ENCODE data around the gene SKIC2.
A peak's percentile ranks its signal among the peaks of the same experiment; 100 is the strongest.

The SKIC2 gene

DNA sequence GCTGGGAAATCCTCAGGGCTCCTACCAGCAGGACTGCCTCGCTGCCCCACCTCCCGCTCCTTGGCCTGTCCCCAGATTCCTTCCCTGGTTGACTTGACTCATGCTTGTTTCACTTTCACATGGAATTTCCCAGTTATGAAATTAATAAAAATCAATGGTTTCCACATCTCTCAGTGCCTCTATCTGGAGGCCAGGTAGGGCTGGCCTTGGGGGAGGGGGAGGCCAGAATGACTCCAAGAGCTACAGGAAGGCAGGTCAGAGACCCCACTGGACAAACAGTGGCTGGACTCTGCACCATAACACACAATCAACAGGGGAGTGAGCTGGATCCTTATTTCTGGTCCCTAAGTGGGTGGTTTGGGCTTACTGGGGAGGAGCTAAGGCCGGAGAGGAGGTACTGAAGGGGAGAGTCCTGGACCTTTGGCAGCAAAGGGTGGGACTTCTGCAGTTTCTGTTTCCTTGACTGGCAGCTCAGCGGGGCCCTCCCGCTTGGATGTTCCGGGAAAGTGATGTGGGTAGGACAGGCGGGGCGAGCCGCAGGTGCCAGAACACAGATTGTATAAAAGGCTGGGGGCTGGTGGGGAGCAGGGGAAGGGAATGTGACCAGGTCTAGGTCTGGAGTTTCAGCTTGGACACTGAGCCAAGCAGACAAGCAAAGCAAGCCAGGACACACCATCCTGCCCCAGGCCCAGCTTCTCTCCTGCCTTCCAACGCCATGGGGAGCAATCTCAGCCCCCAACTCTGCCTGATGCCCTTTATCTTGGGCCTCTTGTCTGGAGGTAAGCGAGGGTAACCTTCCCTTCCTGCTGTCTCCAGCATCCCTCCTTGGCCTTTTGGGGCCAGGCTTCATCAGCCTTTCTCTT is 13.2 kb upstream of the SKIC2 start, which contains the start of gene CFB:
Gene CFB (plus strand): TSS at position 589 of the 863 bp plus-strand sequence. CDS start 127 bp downstream, at position 716.
- peak; percentile 59 for DNase-seq (ENCODE audit: low read depth)
- H3K4me3 ChIP-seq (ENCODE audit: low read length) = peak within 1 kb of the TSS; percentile 11
- TF ChIP-seq, protein P1, sequence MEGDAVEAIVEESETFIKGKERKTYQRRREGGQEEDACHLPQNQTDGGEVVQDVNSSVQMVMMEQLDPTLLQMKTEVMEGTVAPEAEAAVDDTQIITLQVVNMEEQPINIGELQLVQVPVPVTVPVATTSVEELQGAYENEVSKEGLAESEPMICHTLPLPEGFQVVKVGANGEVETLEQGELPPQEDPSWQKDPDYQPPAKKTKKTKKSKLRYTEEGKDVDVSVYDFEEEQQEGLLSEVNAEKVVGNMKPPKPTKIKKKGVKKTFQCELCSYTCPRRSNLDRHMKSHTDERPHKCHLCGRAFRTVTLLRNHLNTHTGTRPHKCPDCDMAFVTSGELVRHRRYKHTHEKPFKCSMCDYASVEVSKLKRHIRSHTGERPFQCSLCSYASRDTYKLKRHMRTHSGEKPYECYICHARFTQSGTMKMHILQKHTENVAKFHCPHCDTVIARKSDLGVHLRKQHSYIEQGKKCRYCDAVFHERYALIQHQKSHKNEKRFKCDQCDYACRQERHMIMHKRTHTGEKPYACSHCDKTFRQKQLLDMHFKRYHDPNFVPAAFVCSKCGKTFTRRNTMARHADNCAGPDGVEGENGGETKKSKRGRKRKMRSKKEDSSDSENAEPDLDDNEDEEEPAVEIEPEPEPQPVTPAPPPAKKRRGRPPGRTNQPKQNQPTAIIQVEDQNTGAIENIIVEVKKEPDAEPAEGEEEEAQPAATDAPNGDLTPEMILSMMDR (conservative IDR thresholded peaks at IDR 0.05; ENCODE audit: low read depth, low read length) = no peak

DNA sequence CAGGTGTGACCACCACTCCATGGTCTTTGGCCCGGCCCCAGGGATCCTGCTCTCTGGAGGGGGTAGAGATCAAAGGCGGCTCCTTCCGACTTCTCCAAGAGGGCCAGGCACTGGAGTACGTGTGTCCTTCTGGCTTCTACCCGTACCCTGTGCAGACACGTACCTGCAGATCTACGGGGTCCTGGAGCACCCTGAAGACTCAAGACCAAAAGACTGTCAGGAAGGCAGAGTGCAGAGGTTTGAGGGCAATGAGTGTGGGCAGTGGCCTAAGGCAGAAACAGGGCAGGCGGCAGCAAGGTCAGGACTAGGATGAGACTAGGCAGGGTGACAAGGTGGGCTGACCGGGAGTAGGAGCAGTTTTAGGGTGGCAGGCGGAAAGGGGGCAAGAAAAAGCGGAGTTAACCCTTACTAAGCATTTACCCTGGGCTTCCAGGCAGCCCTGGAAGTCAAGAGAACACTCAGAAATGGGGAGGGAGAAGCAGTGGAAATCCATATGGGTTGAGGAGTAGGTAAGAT is 12.5 kb upstream of the SKIC2 start:
- no peak for DNase-seq (ENCODE audit: low read depth)
- H3K4me3 ChIP-seq (ENCODE audit: low read length) = no peak overlapping the region
- TF ChIP-seq, protein P1 (conservative IDR thresholded peaks at IDR 0.05; ENCODE audit: low read depth, low read length) = no peak

DNA sequence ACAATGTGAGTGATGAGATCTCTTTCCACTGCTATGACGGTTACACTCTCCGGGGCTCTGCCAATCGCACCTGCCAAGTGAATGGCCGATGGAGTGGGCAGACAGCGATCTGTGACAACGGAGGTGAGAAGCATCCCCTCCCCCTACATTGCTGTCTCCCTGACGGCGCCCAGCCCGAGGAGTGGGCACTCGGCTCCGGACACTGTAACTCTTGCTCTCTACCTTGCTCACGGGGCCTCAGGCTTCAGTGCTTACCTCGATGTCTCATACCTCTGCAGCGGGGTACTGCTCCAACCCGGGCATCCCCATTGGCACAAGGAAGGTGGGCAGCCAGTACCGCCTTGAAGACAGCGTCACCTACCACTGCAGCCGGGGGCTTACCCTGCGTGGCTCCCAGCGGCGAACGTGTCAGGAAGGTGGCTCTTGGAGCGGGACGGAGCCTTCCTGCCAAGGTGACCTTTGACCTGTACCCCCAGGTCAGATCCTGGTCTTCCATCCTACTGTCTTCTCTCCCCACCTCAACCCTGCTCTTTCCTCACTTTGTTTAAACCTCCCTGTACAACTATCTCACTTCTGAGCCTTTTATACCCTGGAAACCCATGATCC is 11.8 kb upstream of the SKIC2 start:
- no peak for DNase-seq (ENCODE audit: low read depth)
- TF ChIP-seq, protein P1 (conservative IDR thresholded peaks at IDR 0.05; ENCODE audit: low read depth, low read length) = no peak
- no peak overlapping the region for H3K4me3 ChIP-seq (ENCODE audit: low read length)

DNA sequence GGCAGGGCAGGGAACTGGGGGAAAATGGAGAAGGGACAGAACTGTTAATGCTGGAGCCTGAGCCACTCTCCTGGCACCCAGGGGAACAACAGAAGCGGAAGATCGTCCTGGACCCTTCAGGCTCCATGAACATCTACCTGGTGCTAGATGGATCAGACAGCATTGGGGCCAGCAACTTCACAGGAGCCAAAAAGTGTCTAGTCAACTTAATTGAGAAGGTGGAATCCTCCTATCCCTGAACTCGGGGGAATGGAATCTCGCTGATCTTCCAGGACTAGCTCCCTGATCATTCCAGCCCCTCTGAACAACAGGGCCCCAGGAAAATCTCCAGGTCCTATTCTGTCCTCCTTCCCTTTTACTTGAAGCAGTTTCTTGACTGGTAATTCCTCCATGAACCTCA is 11.1 kb upstream of the SKIC2 start:
- no peak for DNase-seq (ENCODE audit: low read depth)
- no peak overlapping the region for H3K4me3 ChIP-seq (ENCODE audit: low read length)
- TF ChIP-seq, protein P1 (conservative IDR thresholded peaks at IDR 0.05; ENCODE audit: low read depth, low read length) = no peak

DNA sequence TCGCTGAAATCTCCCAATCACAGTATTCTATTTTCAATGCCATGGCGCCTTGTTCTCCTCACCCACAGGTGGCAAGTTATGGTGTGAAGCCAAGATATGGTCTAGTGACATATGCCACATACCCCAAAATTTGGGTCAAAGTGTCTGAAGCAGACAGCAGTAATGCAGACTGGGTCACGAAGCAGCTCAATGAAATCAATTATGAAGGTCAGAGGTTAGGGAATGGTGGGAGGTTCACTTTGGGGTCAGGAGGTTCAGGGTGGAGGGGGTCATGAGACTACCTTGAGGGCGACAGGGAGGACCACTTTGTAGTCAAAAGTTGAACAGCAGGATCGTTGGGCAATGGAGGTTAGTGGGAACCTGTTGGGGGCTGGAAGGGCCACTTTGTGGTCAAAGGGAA is 10.7 kb upstream of the SKIC2 start:
- DNase-seq (ENCODE audit: low read depth) = no peak
- H3K4me3 ChIP-seq (ENCODE audit: low read length) = no peak overlapping the region
- TF ChIP-seq, protein P1 (conservative IDR thresholded peaks at IDR 0.05; ENCODE audit: low read depth, low read length) = no peak

DNA sequence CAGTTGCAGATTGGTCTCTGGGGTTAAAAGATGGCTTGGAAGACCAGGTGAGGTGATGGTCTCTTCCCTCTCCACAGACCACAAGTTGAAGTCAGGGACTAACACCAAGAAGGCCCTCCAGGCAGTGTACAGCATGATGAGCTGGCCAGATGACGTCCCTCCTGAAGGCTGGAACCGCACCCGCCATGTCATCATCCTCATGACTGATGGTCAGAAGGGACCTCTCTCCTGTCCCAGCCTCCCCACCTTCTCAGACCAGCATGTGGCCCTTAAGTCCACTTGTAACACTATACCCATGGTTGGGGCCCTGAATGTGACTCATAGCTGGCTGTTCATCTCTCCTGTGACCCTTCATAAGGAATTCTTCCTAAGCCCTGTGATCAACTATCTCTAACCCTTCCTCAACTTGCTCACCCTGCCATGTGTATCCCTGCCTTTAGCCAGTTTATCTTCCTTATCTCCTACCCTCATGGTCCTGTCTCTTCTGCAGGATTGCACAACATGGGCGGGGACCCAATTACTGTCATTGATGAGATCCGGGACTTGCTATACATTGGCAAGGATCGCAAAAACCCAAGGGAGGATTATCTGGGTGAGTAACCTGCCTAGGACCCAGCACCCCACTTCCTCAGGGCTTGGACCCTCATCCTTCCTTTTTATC is 10.1 kb upstream of the SKIC2 start:
- TF ChIP-seq, protein P1 (conservative IDR thresholded peaks at IDR 0.05; ENCODE audit: low read depth, low read length) = no peak
- no peak for DNase-seq (ENCODE audit: low read depth)
- no peak overlapping the region for H3K4me3 ChIP-seq (ENCODE audit: low read length)

All from retinal pigment epithelial cell (primary cell).